ENCODE results near the gene IRAK3.
"Not testable (repeated sequence)": the region's sequence is repeated elsewhere in the genome, so short reads cannot be mapped to it uniquely, and the experiment has no call there.

IRAK3 gene

GRCh38 chr12:66217342-66217917 is 28.4 kb downstream of the IRAK3 start:
- peak; percentile 47 to 54 for DNase-seq

DNA sequence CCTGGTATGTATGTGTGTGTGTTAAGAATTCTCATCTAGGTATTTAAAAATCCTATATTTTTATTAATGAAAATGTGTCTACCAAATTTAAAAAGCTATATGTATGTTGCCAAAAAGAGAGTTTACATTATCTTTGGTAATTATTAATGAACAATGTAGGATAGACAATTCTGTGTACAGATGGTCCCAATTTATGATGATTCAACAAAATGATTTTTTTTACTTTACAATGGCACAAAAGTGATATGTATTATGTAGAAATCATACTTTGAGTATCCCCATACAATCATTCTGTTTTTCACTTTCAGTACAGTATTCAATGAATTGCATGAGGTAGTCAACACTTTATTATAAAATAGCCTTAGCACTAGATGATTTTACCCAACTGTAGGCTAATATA is 39.4 kb downstream of the IRAK3 start:
- no peak for DNase-seq

DNA sequence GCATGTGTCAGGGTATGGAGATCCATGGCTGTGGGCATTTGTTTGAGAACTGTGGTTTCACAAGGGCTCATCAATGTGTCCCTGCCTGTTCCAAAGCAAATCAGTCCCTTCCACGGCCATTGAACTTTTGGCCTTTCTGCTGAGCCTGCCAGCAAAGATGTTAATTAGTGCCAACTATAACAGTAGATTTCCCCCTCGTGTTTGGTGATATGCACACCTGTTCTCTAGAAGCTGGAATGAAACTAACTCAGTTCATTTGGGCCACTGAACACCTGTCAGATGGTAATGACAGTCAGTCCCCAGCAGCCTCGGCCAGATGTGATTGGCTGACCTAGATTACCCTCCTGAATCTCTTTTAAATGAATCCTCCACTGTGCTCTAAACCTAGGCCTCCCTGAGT is 43.2 kb downstream of the IRAK3 start:
- no peak for DNase-seq

DNA sequence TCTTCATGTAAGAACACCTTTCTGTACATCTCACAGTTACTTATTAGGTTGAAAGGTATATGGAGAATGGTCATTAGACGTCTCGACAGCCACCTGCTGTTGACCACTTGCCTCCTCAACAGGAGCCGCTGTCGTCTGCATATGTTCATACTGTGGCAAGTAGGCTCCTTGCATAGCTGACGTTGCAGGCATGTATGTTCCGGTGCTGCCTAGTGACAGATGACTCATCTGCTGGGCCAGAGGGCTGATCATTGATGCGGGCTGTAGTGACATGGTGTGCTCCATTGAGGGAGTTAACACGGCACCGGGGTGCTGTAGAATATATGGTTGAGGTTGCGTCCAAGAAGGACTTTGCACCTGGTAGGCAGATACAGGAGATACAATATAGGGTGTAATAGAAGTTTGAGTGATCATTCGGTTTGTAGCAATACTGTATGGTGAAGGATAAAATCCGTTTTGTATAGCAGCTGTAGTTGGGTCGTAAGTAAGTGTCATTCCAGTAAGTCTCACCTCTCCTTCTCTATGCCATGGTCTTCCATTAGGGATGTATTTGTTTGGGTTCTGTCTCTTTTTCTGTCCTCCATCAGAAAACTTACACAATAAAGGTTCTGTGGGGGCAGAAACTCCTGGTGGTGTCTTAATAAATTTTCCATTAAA is 45.2 kb downstream of the IRAK3 start:
- DNase-seq, result not testable (repeated sequence)

- DNase-seq, result not testable (repeated sequence)
These were observed 46.0 kb downstream of the IRAK3 start for GRCh38 chr12:66234773-66235625.

- DNase-seq, result no peak
These were observed 46.7 kb downstream of the IRAK3 start for GRCh38 chr12:66235626-66236281.

GRCh38 chr12:66236282-66236675 is 47.3 kb downstream of the IRAK3 start:
- DNase-seq, result not testable (repeated sequence)

DNA sequence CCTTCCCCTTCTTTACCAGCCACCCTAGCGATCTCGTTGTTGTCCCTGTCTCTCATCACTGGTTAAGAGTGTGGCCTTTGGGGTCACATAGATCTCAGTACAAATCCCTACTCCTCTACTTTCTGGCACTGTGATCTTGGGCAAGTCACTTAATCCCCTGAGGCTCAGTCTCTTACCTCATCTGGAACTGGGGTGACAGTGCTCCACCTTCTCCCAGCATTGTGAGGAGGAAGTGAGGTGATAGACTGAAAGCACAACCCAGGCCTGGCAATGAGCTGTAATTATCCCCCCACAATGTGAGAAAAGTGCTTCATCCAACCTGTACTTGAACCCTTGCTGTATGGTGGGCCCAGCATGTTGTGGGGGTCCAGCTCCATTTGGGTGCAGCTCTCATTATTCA is 48.0 kb downstream of the IRAK3 start:
- peak; percentile 61 to 87 for DNase-seq

DNA sequence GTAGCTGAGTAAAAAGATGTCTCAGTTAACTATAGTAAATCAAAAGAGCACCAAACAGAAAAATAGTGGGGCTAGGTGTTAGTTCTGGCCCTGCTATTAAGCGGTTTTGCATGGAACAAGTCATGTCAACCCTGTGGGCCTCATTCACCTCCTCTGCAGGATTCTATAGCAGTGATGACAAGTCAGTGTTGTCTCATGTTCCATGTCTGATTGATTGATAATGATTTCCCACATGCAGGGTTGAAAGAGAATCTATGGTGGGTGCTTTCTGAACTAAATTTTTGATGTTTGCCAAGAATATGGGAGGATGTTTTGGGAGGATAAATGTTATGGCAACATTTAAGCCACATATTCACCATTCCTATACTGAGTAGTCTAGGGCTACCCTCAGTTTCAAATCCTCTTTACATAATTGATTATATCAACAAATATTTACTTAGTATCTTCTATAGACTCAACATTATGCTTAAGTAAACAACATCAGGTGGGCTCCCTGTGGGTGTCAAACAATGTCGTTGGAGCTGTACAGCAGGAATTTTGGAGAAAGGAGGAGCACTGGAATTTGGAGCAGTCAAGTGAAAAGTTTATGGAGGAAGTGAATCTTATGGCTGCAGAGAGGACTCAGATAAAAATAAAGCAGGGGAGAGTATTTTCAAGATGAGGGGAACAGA is 48.6 kb downstream of the IRAK3 start:
- no peak for DNase-seq

- no peak for DNase-seq
These were observed 50.3 kb downstream of the IRAK3 start for GRCh38 chr12:66239295-66239694.

- peak; percentile 64 to 71 for DNase-seq
These were observed 51.2 kb downstream of the IRAK3 start for GRCh38 chr12:66240096-66240820.

DNA sequence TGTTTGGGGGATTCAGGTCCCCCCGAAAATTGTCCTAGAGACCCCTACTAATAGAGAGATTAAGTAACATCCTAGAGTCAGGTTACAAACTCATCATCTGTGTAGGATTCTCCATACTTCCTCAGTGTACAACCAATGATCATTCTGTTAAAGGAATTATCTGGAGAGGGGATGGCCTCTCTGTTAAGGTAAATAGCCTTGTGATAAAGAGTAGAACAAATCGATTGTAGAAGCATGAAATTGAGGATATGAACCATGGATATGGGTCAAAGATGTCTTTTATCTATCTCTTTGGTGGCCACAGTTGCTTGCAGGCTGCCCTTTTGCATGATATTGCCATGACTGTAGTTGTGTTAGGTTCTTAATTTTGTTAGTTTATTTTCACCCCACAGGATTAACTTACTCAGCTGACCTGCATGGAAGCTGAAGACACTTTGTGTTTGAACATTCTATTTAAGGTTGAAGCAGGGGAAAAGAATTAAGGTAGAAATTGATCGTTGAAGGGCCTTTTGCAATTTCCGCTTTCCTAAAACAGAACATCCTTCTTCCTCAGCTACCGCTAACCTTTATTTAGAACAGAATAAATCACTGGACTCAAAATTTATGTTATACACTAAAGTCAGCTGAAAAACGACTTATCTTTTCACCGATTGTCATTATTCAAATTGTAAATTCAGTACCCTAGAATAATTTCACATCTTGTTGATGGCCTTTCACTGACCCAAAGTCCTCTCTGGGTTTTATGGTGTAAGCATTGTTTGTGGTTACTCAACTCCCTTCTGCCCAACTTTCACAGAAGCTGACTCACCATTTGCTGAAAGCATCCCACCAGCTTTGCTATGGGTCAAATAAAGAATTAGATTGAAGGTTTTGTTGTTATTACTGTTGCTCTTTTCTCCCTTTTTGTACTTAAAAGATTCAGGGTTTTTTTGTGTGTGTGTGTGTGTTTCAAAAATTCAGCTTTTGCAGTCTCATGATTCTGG is 52.3 kb downstream of the IRAK3 start:
- peak; percentile 85 to 90 for DNase-seq

DNA sequence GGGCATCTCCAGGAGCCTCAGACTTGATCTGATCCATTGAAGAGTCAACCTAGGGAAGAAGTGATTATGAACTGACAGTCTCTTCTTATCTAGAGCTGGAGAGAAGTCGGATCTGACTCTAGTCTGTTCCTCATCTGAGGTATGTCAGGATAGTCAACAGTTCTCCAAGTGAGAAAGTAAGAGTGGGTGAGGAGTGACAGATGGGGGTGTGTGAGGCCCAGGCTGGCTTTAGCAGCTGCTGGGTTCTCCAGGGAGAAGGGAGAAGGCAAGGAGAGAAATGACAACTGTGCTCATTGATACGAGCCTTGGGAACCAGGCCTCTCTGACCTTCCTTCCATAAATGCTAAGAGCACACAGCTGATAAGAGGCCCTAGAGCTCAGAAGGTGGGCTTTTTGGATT is 53.3 kb downstream of the IRAK3 start:
- no peak for DNase-seq

DNA sequence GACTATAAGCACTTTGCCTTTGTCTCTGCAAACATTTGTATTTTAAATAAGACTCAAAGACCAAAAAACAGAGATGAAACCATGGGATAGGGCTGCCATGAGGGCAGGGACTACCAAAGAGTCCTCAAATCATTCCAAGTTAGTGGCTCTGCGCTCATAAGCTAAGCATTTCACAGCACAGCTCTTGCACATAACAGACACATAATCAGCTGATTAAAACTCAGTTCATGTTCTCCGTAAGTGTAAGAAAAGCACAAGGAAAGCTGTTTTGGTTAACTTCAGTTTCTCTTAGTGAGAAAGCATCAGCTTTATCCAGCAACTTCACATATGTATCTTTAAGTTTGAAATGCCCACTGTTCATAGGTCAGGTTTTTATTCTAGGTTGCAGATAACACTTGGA is 54.9 kb downstream of the IRAK3 start:
- DNase-seq, result no peak

DNA sequence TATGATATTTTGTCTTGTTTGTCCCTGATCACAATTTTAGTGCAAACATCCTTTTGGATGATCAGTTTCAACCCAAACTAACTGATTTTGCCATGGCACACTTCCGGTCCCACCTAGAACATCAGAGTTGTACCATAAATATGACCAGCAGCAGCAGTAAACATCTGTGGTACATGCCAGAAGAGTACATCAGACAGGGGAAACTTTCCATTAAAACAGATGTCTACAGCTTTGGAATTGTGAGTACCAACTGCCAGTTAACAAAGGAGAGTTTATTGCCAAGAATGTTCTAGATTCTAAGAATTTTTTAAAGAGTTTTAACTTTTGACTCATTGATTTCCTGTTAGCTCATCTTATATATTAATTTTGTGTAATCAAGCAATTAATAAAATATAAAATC is 55.4 kb downstream of the IRAK3 start:
- no peak for DNase-seq

GRCh38 chr12:66247741-66248140 is 58.7 kb downstream of the IRAK3 start:
- DNase-seq, result peak; percentile 68 to 73

GRCh38 chr12:66251049-66251448 is 62.0 kb downstream of the IRAK3 start:
- no peak for DNase-seq

DNA sequence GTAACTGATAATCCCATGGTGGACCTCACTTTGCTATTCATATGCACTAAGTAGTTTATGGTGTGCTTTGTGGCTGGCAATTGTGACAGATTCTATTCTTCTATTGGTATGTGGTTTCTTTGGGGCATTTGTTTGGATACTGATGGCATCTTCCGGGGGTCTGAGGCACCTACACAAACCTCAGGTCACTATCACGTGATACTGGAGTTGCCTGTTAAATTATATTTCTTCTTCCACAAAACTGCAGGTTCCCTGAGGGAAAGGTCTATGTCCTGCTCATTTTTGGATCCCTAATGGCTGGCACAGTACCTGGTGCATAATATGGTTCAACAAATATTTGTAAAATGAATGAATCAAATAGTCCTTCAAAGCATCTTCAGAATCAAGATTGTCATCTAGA is 63.8 kb downstream of the IRAK3 start:
- DNase-seq, result no peak

DNA sequence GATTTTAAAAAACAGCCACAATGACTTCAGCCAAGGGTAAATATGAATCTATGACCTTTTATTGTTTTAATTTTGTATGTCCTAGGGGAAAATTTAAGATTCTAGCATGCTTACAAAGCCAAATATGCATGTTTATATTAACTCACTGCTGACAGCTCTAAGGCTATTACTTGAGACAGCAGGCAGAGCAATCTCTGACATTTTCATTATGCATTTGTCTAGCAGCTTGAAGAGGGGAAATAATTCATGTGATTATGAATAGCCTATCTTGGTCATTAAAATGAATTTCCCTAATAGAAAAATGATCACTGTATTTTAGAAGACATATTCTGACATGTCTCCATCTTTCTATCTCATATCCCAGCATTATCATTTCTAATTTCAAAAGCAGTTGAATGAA is 66.7 kb downstream of the IRAK3 start:
- no peak for DNase-seq

DNA sequence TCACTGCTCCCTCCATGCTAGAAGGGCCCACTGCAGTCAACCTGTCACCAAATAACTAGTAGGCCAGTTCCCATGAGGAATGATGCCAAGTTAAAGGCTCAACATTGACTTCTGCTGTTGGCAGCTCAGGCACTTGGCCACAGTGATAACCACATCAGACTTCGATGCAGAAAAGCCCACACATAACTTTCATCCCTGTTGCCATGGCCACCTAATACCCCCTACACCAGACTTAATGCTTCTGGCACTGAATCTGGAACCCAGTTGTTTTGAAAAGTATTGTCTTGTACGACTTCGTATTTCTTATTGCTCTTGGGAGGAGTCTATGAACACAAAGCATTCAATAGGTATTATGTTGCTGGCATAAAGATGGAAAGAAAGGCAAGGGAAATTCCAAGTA is 69.0 kb downstream of the IRAK3 start:
- DNase-seq, result no peak

DNA sequence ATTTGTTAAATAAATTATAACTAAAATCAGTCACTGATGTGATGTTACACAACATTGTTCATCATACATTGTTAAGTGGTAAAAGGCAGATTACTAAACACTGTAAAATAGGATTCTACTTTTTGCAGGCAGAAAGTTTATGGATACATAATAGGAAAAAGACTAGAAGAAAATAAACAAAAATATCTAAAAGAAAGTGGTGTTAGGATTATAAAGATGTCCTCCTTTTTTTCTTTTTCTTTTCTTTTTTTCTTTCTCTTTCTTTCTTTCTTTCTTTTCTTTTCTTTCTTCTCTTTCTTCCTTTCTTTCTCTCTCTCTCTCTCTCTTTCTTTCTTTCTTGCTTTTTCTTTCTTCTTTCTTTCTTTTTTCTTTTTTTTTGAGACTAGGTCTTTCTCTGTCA is 73.7 kb downstream of the IRAK3 start:
- no peak for DNase-seq

All from AML-193 (cell line).